OCI-LY1 (cell line): ENCODE data around the gene C3orf49.

Experiments used
- H2AFZ ChIP-seq: fragments of 200-600 bp; sonication (generic), shearing (Covaris generic); 2 replicates; pipeline ENCODE4 v1.6.0; 2014; ENCODE audit warnings: antibody characterized with exemption, mild to moderate bottlenecking, low read length
- H3F3A ChIP-seq: fragments of 200-600 bp; sonication (generic), shearing (Covaris generic); 2 replicates; pipeline ENCODE4 v1.6.0; 2014; ENCODE audit warnings: mild to moderate bottlenecking, antibody characterized with exemption, low read length, moderate library complexity; ENCODE audit not compliant: insufficient read depth
- H3K27ac ChIP-seq: fragments of 200-600 bp; sonication (generic); 2 replicates; pipeline ENCODE4 v1.5.1; 2014; ENCODE audit warnings: low read length, mixed run types, mild to moderate bottlenecking, low read depth; ENCODE audit not compliant: poor library complexity, severe bottlenecking
- H3K27me3 ChIP-seq: fragments of 200-600 bp; sonication (generic); 2 replicates; pipeline ENCODE4 v1.6.0; 2014; ENCODE audit warnings: antibody characterized with exemption, mild to moderate bottlenecking, low read length, moderate library complexity; ENCODE audit not compliant: insufficient read depth
- H3K36me3 ChIP-seq: fragments of 200-600 bp; sonication (generic); 2 replicates; pipeline ENCODE4 v1.6.1; 2014; ENCODE audit warnings: mild to moderate bottlenecking, antibody characterized with exemption, low read length, moderate library complexity, mixed read lengths; ENCODE audit not compliant: insufficient read depth
- H3K4me1 ChIP-seq: fragments of 200-600 bp; sonication (generic); 2 replicates; pipeline ENCODE4 v1.5.1; 2014; ENCODE audit warnings: mild to moderate bottlenecking, low read length, moderate library complexity; ENCODE audit not compliant: insufficient read depth, severe bottlenecking
- H3K4me2 ChIP-seq: fragments of 200-600 bp; sonication (generic), shearing (Covaris generic); 2 replicates; pipeline ENCODE4 v1.6.1; 2014; ENCODE audit warnings: low read length
- H3K4me3 ChIP-seq: fragments of 200-600 bp; sonication (generic); 2 replicates; pipeline ENCODE4 v1.5.1; 2014; ENCODE audit warnings: low read length, low read depth, mild to moderate bottlenecking, mixed read lengths; ENCODE audit not compliant: poor library complexity, severe bottlenecking
- H3K79me2 ChIP-seq: fragments of 200-600 bp; shearing (Covaris generic); 2 replicates; pipeline ENCODE4 v1.6.1; 2016; ENCODE audit warnings: mixed run types, low read length, mixed read lengths; ENCODE audit not compliant: insufficient read depth
- H3K9ac ChIP-seq: fragments of 200-600 bp; sonication (generic), shearing (Covaris generic); 2 replicates; pipeline ENCODE4 v1.6.1; 2014; ENCODE audit warnings: mild to moderate bottlenecking, low read length, mixed read lengths
- H3K9me2 ChIP-seq: fragments of 200-600 bp; sonication (generic), shearing (Covaris generic); 2 replicates; pipeline ENCODE4 v1.6.1; 2014; ENCODE audit warnings: low read depth, mild to moderate bottlenecking, low read length, mixed read lengths
- H3K9me3 ChIP-seq: fragments of 200-600 bp; shearing (Covaris generic); 2 replicates; pipeline ENCODE4 v1.6.1; 2014; ENCODE audit warnings: low read length, mixed read lengths
- H4K20me1 ChIP-seq: fragments of 200-600 bp; sonication (generic), shearing (Covaris generic); 2 replicates; pipeline ENCODE4 v1.6.0; 2016; ENCODE audit warnings: mild to moderate bottlenecking, low read length; ENCODE audit not compliant: insufficient read depth
- CTCF ChIP-seq: fragments of 200-600 bp; sonication (generic), shearing (Covaris generic); IDR thresholded peaks from 2 replicates; pipeline ENCODE4 v1.5.1; 2017; ENCODE audit warnings: mild to moderate bottlenecking, antibody characterized with exemption, low read length, moderate library complexity, mixed read lengths
- EZH2 ChIP-seq: fragments of 200-600 bp; sonication (generic), shearing (Covaris generic); IDR thresholded peaks from 2 replicates; pipeline ENCODE4 v1.8.0; 2017; ENCODE audit warnings: borderline replicate concordance, mixed run types, mild to moderate bottlenecking, antibody characterized with exemption, low read length, moderate library complexity, mixed read lengths

C3orf49 gene

GRCh38 chr3:63830526-63830925 is 11.4 kb downstream of the C3orf49 start:
- TF ChIP-seq EZH2 (no peak), CTCF (no peak)
- H3F3A ChIP-seq, result no peaks in the 10 kb centered on the region

GRCh38 chr3:63832395-63832794 is 13.3 kb downstream of the C3orf49 start:
- Histone ChIP-seq H3K27ac (no peak overlapping the region), H3K4me1 (no peaks in the 10 kb centered on the region), H2AFZ (no peak overlapping the region), H3K4me2 (no peak overlapping the region), H3K36me3 (peaks cover 77% of the 10 kb centered on the region), H3K79me2 (no peaks in the 10 kb centered on the region), H3F3A (no peaks in the 10 kb centered on the region), H3K9me2 (no peaks in the 10 kb centered on the region), H4K20me1 (no peaks in the 10 kb centered on the region), H3K27me3 (no peaks in the 10 kb centered on the region), H3K4me3 (no peak overlapping the region), H3K9me3 (no peaks in the 10 kb centered on the region), H3K9ac (no peak overlapping the region)
- no peak for TF ChIP-seq CTCF
- TF ChIP-seq EZH2, result no peak

More at GRCh38 chr3:63830526-63830925, 11.4 kb downstream of the C3orf49 start:
- no peaks in the 10 kb centered on the region for H3K79me2 ChIP-seq
- no peak overlapping the region for H3K27ac ChIP-seq
- H4K20me1 ChIP-seq, result no peaks in the 10 kb centered on the region
- H3K4me2 ChIP-seq, result no peak overlapping the region
- no peaks in the 10 kb centered on the region for H3K27me3 ChIP-seq
- H3K9me3 ChIP-seq, result no peaks in the 10 kb centered on the region
- no peak overlapping the region for H3K9ac ChIP-seq
- H2AFZ ChIP-seq, result no peak overlapping the region
- H3K4me1 ChIP-seq, result no peaks in the 10 kb centered on the region
- H3K4me3 ChIP-seq, result no peak overlapping the region
- no peaks in the 10 kb centered on the region for H3K9me2 ChIP-seq
- peaks cover 62% of the 10 kb centered on the region for H3K36me3 ChIP-seq

- Histone ChIP-seq H3K4me3 (no peak overlapping the region), H2AFZ (no peak overlapping the region), H3K9me3 (no peaks in the 10 kb centered on the region), H3K9ac (no peak overlapping the region), H3K36me3 (peaks cover 11% of the 10 kb centered on the region), H4K20me1 (no peaks in the 10 kb centered on the region), H3K9me2 (no peaks in the 10 kb centered on the region), H3K27me3 (no peaks in the 10 kb centered on the region), H3K4me2 (no peak overlapping the region), H3K4me1 (no peaks in the 10 kb centered on the region), H3K27ac (no peak overlapping the region), H3K79me2 (peaks cover 8% of the 10 kb centered on the region; the same call in 1 of the 2 replicates), H3F3A (no peaks in the 10 kb centered on the region)
- TF ChIP-seq EZH2 (no peak), CTCF (no peak)
These were observed 22.6 kb downstream of the C3orf49 start for GRCh38 chr3:63841704-63842103.
